Measurements from ENCODE around the gene SIK3.

Gene SIK3

DNA sequence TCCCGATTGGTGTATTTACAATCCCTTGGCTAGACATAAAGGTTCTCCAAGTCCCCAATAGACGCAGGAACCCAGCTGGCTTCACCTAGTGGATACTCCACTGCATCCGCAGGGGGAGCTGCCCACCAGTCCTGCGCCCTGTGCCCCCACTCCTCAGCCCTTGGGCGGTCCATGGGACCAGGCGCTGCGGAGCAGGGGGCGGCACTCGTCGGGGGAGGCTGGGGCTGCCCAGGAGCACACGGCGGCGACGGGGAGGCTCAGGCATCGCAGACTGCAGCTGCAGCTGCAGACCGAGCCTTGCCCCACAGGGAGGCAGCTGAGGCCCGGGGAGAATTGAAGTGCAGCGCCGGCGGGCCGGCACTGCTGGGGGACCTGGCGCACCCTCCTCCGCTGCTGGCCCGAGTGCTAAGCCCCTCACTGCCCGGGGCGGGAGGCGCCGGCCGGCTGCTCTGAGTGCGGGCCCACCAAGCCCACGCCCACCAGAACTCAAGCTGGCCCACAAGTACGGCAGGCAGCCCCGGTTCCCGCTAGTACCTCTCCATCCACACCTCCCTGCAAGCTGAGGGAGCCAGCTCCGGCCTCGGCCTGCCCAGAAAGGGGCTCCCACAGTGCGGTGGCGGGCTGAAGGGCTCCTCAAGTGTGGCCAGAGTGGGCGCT is 12.2 kb upstream of the SIK3 start:
- TF ChIP-seq, protein P1, sequence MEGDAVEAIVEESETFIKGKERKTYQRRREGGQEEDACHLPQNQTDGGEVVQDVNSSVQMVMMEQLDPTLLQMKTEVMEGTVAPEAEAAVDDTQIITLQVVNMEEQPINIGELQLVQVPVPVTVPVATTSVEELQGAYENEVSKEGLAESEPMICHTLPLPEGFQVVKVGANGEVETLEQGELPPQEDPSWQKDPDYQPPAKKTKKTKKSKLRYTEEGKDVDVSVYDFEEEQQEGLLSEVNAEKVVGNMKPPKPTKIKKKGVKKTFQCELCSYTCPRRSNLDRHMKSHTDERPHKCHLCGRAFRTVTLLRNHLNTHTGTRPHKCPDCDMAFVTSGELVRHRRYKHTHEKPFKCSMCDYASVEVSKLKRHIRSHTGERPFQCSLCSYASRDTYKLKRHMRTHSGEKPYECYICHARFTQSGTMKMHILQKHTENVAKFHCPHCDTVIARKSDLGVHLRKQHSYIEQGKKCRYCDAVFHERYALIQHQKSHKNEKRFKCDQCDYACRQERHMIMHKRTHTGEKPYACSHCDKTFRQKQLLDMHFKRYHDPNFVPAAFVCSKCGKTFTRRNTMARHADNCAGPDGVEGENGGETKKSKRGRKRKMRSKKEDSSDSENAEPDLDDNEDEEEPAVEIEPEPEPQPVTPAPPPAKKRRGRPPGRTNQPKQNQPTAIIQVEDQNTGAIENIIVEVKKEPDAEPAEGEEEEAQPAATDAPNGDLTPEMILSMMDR (IDR thresholded peaks at IDR 0.05), result no peak

DNA sequence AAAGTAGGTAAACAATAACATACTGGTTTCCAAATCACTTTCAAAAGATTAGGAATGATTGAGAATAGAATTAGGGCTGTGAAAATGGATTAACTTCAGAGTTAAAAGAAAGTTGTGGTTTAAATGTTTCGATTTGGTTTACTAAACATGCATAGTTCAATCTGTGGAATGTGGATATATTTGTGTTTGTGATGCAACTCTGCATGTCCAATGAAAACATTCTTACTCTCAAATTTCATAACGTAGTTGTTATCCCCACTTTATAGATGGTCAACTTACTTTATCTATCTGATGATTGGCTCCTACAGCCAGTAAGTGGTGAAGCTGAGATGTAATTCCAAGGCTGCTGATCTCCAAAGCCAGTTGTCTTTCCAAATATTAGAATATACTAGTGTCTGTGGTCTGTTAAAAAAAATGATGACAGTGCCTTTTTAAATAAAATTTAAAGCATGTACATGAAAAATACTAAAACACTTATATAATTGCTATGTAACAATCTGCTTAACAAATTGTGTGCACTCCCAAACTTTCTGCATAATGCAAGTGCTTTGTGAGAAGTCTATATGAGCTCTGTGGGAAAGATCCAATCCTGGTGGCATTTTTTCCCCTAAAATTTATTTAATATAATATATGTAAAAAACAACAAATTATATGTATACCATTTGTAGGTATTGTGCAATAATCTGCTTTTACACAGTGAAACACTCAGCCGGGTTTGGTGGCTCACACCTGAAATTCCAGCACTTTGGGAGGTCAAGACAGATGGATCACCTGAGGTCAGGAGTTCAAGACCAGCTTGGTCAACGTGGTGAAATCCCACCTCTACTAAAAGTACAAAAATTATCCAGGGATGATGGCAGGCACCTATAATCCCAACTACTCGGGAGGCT is 9.7 kb upstream of the SIK3 start:
- TF ChIP-seq, protein P1 (IDR thresholded peaks at IDR 0.05), result no peak

- TF ChIP-seq, protein P1 (IDR thresholded peaks at IDR 0.05), result no peak
These were observed 2.3 kb upstream of the SIK3 start for GRCh38 chr11:117100556-117100955.

GRCh38 chr11:117099696-117100095 is 1.5 kb upstream of the SIK3 start:
- TF ChIP-seq, protein P1 (IDR thresholded peaks at IDR 0.05), result no peak

DNA sequence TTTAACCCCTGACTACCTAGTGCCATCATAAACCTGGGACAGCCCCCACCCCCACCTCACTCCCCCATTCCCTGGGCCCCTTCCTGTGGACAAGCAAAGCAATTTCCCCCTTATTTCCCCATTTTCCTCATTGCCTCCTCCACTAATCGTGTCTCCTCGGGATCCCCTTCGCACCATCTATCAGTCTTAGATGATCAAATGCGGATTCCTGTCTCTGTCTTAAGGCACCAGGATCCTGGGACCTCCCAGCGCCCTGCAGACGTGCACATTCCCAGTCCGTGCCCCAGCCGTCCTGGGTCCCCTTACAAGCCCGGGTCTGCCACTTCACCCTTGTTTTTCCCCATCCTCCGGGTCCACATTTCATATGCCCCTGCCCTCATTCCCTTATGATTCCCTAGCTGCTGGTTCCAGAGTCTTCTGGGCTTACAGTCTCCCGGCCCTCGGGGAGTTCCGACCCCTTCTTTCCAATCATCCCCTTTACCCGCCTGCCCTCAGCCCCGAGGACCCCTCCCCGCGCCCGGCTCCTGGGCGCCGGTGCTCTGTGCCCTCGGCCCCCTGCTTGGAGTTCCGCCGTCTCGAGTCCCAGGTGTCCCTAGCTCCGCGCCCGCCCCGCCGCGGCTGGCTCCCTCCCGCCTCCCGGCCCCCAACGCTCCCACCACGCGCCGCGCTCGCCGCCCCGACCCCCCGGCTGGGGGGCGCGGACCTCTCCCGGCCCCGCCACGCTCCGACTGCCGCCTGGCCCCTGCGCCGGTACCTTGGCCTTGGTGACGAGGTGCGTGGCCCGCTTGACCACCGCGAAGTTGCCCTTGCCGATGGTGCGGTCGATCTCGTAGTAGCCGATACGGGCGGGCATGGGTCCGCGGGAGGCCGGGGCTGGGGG is 599 bp downstream of the SIK3 start:
- TF ChIP-seq, protein P1 (IDR thresholded peaks at IDR 0.05), result no peak

- TF ChIP-seq, protein P1 (IDR thresholded peaks at IDR 0.05), result no peak
These were observed 1.2 kb downstream of the SIK3 start for GRCh38 chr11:117097014-117097388.
